Stimulated activated CD8-positive, alpha-beta memory T cell treated with anti-CD3 and anti-CD28 coated beads, Interleukin-15, amount 100 ng/mL, for 1 hour (primary cell): ENCODE data around the gene TMEM258.

Experiments
- DNase-seq: peaks from one replicate; pipeline ENCODE4 v3.0.0-alpha.2; 2020; ENCODE audit warnings: low read depth

TMEM258 gene

GRCh38 chr11:61795876-61796526, 3.6 kb upstream of the TMEM258 start:
- DNase-seq: no peak

- DNase-seq: no peak
Observed at GRCh38 chr11:61795459-61795858, 3.1 kb upstream of the TMEM258 start.

- no peak for DNase-seq
Observed at GRCh38 chr11:61794579-61794978, 2.2 kb upstream of the TMEM258 start.

- no peak for DNase-seq
Observed at GRCh38 chr11:61793829-61794204, 1.4 kb upstream of the TMEM258 start.

GRCh38 chr11:61793083-61793828, 857 bp upstream of the TMEM258 start:
- DNase-seq: no peak

- DNase-seq: no peak
Observed at GRCh38 chr11:61791737-61792309, 576 bp downstream of the TMEM258 start.

- no peak for DNase-seq
Observed at GRCh38 chr11:61787928-61788491, 4.4 kb downstream of the TMEM258 start.

GRCh38 chr11:61785837-61786402, 6.5 kb downstream of the TMEM258 start:
- DNase-seq: no peak

GRCh38 chr11:61784506-61784805, 7.9 kb downstream of the TMEM258 start:
- DNase-seq: no peak

GRCh38 chr11:61783717-61784505, 8.5 kb downstream of the TMEM258 start:
- no peak for DNase-seq

GRCh38 chr11:61782841-61783240, 9.6 kb downstream of the TMEM258 start:
- no peak for DNase-seq

GRCh38 chr11:61782299-61782698, 10.1 kb downstream of the TMEM258 start:
- DNase-seq: no peak

- DNase-seq: no peak
Observed at GRCh38 chr11:61781585-61781984, 10.8 kb downstream of the TMEM258 start.

- no peak for DNase-seq
Observed at GRCh38 chr11:61780581-61781162, 11.7 kb downstream of the TMEM258 start.

GRCh38 chr11:61779666-61780525, 12.5 kb downstream of the TMEM258 start:
- no peak for DNase-seq

GRCh38 chr11:61778920-61779650, 13.3 kb downstream of the TMEM258 start:
- no peak for DNase-seq

- no peak for DNase-seq
Observed at GRCh38 chr11:61778357-61778886, 14.0 kb downstream of the TMEM258 start.

GRCh38 chr11:61777234-61778090, 14.9 kb downstream of the TMEM258 start:
- peak; percentile 34 for DNase-seq

- DNase-seq: peak; percentile 21
Observed at GRCh38 chr11:61776561-61777075, 15.8 kb downstream of the TMEM258 start.
